ENCODE measurements around the gene SMG6.

- TF ChIP-seq SALL2 (CRISPR knock-in tag; IDR thresholded peaks at IDR 0.05), result no peak
- no peak for TF ChIP-seq TARDBP (CRISPR knock-in tag; IDR thresholded peaks at IDR 0.05)
- no peak for TF ChIP-seq CBX5 (CRISPR knock-in tag; IDR thresholded peaks at IDR 0.05; ENCODE audit: borderline replicate concordance)
- no peak for TF ChIP-seq ZNF740 (CRISPR knock-in tag; IDR thresholded peaks at IDR 0.05)
- TF ChIP-seq ZNF644 (CRISPR knock-in tag; IDR thresholded peaks at IDR 0.05; ENCODE audit: low read depth), result no peak
- no peak for TF ChIP-seq ZNF629 (CRISPR knock-in tag; conservative IDR thresholded peaks at IDR 0.05)
- no peak for TF ChIP-seq GFI1 (CRISPR knock-in tag; IDR thresholded peaks at IDR 0.05; ENCODE audit: borderline replicate concordance)
- TF ChIP-seq MTF1 (CRISPR knock-in tag; IDR thresholded peaks at IDR 0.05), result no peak
- TF ChIP-seq USF2 (IDR thresholded peaks at IDR 0.05; ENCODE audit: low read depth, low read length), result no peak
- TF ChIP-seq USF2 (CRISPR knock-in tag; IDR thresholded peaks at IDR 0.05; ENCODE audit: borderline replicate concordance), result no peak
- no peak for TF ChIP-seq CTCF (CRISPR knock-in tag; IDR thresholded peaks at IDR 0.05)
- TF ChIP-seq MED1 (CRISPR knock-in tag; IDR thresholded peaks at IDR 0.05), result no peak
Measured at GRCh38 chr17:2092253-2092652, 211.3 kb downstream of the SMG6 start.

Measured in HepG2 (cell line).